NCI-H2227 (cell line): ENCODE results near the gene CCDC172.
A peak's percentile ranks its signal among the peaks of the same experiment; 100 is the strongest.

Experiments
- DNase-seq: peaks from one replicate; lab custom pipeline; 2025; ENCODE audit not compliant: unreplicated experiment; lab: John Stamatoyannopoulos, UW

CCDC172 gene

DNA sequence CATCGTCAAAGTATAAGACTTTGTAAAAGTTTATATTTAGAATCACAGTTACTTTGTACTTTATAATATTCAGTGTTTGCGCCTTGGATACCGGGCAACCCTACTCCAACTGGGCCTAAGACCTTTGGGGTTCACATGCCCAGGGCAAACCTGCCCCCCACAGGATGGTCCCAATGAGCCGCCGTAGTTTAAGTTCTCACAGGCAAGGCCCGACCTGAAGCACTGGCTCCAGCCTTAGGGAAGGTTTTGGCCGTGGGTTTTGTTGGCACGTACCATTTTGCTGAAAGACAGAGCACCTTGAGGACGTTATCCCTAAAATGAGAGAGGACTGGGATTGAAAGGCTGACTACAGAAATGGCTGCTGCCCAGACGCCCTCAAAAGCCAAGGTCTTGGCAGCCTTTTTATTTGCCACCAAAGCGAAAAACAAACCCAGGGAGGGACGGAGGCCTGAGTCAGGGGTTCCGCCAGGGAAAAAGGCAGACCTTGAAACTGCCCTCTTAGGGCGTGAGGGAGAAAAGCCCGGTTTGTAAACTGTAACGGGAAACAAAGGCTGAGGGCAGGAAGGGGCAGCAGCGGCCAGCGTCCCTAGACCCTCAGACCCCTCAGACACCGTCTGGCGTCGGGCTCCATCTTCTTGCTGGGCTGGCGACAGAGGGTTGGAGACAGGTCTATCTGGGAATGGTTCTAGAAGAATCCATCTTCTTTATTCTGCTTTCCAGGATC lies at the start of gene CCDC172:
Gene CCDC172, plus strand, starts transcription at position 222 of the 724 bp plus-strand sequence. CDS start 564 bp downstream, outside the sequence.
- no peak for DNase-seq

DNA sequence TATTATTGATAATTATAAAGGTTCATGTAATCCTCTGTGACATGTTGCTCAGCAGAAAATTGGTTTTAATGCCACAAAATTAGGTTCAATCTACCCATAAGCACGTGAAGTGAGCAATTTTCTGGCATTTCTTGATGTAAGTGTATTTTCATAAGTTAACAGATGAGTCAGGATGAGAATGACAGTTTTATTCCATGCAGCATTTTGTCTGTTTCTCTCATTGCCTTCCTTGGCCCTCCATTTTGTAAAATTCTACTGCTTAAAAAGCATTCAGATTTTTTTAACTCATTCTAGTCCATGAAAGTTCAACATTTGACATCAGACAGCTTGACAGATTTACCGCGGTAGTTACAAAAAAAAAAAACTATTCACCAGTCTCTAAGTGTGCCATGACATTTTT lies 47.3 kb upstream of the CCDC172 start:
- DNase-seq = no peak

GRCh38 chr10:116278846-116279245 lies 45.4 kb upstream of the CCDC172 start:
- DNase-seq = no peak

GRCh38 chr10:116281775-116282174 lies 42.5 kb upstream of the CCDC172 start:
- DNase-seq = no peak

GRCh38 chr10:116286626-116287200 lies 37.5 kb upstream of the CCDC172 start:
- DNase-seq = no peak

- peak; percentile 19 for DNase-seq
Measured at GRCh38 chr10:116287906-116288501, 36.2 kb upstream of the CCDC172 start.

DNA sequence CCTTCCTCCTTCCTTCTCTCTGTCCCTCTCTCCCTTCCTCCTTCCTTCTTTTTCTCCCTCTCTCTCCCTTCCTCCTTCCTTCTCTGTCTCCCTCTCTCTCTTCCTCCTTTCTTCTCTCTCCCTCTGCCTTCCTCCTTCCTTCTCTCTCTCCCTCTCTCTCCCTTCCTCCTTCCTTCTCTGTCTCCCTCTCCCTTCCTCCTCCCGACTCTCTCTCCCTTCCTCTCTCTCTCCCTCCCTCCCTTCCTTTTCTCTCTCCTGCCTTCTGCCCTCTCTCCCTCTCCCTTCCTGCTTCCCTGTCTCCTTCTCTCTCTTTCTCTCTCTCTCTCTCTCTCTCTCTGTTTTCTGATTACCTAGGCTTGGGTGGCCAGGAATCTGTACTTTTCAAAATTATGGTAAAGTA lies 34.6 kb upstream of the CCDC172 start:
- no peak for DNase-seq

DNA sequence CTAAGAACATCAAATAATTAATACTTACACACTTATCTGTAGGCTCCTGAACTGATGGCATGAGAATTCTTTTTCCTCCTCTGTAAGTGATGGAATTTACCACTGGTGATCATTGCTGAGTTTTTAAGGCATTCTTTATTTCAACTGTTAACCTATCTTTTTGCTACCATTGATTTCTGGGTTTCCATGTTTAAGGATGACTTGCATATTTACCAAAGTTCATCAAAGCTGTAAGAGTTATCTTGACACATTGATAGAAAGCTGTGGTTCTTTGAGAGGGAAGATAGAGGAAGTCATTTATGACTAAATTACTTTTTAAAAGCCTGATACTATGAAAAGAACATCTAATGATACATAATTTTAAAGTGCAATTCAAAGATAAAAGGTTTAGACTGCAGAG lies 31.8 kb upstream of the CCDC172 start:
- DNase-seq = no peak

GRCh38 chr10:116296291-116296721 lies 27.9 kb upstream of the CCDC172 start:
- DNase-seq = no peak

DNA sequence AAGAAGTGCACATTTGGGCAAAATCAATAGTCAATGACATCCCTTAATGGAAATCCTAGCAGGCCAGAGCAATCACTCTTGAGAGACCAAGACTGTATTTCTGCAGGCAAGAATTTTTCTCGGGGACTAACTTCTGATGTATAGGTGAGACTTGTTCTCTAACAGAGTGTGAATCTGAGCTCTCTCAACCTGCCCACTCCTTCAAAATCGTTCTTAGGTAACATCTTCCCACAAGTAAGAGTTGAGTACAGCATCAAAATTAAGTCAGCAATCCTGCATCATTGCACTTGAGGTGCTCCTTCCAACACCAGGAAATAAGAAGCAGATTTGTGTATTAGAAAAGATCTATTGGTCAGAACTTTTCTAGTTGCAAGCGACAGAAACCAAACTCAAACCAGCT lies 25.7 kb upstream of the CCDC172 start:
- no peak for DNase-seq

GRCh38 chr10:116300542-116300941 lies 23.7 kb upstream of the CCDC172 start:
- no peak for DNase-seq

DNA sequence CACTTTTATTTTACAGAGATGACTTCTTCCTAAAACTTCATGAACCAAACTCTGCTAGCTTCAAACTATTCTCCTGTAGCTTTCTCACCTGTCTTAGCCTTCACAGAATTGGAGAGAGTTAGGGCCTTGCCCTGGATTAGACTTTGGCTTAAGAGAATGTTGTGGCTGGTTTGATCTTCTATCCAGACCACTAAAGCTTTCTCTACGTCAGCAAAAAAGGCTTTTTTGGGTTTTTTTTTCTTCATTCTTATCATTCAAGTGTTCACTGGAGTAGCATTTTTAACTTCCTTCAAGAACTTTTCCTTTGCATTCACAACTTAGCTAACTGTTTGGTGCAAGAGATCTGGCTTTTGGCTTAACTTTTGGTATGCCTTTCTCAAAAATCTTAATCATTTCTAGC lies 19.3 kb upstream of the CCDC172 start:
- no peak for DNase-seq

- DNase-seq = no peak
Measured at GRCh38 chr10:116306847-116307246, 17.4 kb upstream of the CCDC172 start.

GRCh38 chr10:116307455-116307854 lies 16.8 kb upstream of the CCDC172 start:
- DNase-seq = no peak

- DNase-seq = peak; percentile 8
Measured at GRCh38 chr10:116311016-116311415, 13.2 kb upstream of the CCDC172 start.

- DNase-seq = no peak
Measured at GRCh38 chr10:116311706-116312490, 12.3 kb upstream of the CCDC172 start.

DNA sequence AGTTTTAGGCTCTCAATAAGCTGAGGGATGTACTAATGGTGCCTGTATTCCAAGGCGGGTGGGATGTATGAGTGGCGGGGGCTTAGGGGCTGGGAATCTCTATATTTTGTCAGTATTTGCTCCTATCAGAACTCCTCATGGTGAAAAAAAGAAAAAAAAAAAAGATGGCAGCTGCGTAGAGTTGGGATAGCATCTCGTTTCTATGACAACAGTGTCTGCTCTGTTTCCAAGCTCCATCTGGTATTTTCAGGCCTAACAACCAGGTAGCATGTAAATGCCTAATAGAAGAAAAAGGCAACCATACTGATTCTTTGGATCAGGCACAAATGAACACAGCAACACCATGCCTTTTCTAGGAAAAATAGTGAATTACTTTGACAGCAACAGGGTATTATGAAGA lies 11.7 kb upstream of the CCDC172 start:
- peak; percentile 16 for DNase-seq

DNA sequence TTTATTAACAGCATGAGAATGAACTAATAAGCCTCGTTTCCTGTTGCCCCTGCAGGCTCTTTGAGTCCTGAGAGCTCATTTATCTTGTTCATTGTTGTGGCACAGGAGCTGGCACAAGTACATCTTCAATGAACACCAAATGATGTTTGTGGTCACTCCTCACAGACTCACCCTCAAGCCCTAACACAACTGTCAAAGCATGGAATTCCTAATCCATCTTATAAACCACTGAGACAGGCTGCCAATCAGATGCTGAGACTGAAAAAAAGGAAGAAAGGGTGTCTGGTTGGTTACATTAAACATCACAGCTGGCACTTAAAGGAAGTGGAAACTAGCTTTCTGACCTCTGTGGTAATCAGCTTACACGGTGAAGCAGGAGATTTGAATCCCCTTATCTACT lies 7.7 kb upstream of the CCDC172 start:
- DNase-seq = no peak

GRCh38 chr10:116324951-116325635 lies 845 bp downstream of the CCDC172 start:
- DNase-seq = no peak

GRCh38 chr10:116325987-116326386 lies 1.7 kb downstream of the CCDC172 start:
- DNase-seq = no peak

DNA sequence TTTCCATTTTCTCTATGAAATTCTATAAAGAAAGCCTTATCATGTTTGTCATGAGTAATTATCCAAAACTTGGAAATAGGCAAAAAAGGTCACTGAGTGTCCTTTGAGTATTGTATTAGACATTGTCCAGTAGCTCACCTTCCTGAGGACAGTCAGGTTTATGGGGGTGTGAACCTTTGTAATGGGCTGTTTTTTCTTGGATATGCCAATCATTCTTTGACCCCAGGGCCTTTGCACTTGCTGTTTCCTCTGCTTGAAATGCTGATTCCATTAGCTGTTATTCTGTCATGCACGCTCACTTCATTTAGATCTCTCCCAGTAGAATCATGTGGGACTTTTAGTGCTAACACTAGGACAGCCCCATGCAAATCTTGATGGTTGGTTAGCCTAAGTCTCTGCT lies 4.9 kb downstream of the CCDC172 start:
- no peak for DNase-seq
